GM21737 (cell line): ENCODE data around the gene PHLDA1.
A peak's percentile ranks its signal among the peaks of the same experiment; 100 is the strongest.

Source experiments
- ATAC-seq: cut with Tn5 transposase; IDR thresholded peaks from one replicate; pipeline ENCODE4 v1.9.1; 2021; ENCODE audit warnings: mild to moderate bottlenecking, moderate library complexity; ENCODE audit not compliant: unreplicated experiment

PHLDA1 gene

DNA sequence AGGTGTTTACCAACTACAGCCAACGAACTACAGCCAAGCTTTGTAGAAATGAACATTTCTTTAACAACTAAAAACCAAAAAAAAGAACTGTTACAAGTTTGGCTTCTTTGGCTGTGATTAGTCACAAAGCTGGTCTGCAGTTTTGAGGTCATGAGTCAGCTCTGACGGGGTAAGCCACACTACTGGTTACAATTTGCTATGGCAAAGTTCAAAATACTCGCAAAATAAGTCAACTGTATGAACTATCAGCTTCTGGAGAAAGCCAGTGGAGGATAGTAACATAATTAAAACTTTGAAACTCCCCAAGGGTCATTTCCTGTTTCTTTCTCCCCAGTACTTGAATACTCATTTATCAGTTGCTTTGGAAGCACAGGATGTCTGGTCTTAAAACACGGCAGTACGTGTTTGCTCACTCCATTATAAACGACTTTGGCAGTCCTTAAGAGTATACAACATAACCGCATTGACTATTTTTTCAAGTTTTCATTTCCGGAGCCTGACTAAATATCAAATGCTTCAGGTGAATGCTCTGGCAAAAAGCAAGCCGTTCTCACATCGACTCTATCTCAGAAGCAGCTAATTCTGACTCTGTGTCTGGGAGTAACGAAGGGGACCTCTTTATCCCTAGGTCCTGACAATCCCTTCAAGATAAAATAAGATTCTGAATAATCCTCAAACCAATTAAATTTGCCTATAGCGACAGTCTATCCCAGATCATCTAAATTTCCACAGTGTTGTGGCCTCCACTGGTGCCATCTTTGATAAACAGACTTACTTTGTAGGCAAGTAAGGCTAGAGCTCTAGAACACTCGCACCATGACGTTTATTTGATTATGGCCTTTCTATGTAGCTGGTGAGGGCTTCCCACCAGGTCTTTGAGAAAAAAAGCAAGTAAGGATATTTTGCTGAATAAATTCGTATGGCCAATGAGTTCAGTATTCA is 10.6 kb downstream of the PHLDA1 start:
- peak; percentile 54 for ATAC-seq

DNA sequence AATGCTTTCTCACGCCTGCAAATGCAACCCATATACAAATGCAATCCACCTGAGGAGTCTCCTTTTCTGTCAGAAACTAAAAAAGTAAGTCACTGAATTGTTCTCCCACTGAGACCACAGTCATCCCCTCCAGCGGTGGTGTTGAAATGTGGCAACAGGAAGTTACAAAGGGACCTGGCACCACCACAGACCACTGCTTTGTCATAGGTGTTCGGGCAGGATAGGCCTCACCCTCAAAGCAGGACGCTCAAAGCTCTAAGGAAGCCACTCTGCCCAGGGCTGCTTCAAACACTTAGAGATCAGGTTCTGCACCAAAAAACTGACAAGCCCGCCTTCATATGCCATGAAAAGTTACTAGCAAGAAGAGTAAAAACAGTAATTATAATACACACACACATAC is 11.3 kb downstream of the PHLDA1 start:
- peak; percentile 78 for ATAC-seq

DNA sequence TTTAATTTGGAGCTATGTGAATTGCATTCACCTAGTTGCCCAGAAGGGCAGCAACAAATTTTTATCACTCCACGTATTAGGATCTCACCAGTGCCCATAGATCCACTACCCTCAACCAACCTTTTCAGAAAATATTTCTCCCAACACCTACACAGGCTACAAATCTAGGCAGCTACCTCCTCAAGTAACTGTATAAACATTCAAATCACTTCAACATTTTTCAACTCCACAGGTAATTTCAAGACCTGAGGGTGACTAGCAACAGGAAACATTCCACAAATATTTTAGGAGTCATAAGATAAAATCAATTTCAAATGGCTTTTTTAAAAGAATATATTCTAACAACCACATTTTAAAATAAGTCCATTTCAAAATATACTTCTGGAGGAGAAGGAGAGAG is 12.9 kb downstream of the PHLDA1 start:
- no peak for ATAC-seq

DNA sequence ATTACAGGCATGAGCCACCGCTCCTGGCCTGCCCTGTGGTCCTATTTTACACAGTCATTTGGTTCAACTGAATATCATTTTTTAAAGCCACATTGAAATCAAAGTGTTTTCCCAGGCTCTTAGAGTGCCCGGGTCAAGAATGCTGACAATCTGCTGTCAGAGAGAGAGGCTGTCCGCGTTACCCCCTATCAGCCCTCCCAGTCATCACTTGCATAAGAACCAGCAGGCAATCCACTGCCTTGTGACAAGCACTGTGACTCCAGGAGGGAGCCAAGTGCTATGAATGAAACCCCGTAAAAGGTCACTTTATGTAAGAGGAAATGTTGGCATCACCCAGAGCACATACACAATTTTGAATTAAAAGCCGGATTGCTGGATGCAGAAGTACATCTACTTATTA is 13.5 kb downstream of the PHLDA1 start:
- ATAC-seq = no peak

DNA sequence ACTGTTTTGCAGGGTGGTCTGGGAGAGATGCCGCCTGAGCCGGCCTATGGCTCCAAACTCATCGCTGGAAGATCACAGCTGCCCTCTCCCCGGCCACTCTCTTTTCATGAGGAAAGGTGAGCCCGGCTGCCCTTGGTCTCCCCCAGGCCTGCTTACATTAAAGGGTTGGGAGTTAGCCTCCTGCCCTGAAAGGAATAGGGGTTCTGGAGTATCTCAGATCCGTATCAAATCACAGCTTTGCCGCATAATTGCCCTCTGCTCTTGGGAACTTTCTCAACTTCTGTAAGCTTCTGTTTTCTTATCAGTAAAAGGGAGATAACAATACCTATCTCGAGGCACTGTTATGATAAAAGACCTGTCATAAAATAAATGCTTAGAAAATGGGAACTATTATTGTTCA is 17.6 kb downstream of the PHLDA1 start:
- no peak for ATAC-seq

DNA sequence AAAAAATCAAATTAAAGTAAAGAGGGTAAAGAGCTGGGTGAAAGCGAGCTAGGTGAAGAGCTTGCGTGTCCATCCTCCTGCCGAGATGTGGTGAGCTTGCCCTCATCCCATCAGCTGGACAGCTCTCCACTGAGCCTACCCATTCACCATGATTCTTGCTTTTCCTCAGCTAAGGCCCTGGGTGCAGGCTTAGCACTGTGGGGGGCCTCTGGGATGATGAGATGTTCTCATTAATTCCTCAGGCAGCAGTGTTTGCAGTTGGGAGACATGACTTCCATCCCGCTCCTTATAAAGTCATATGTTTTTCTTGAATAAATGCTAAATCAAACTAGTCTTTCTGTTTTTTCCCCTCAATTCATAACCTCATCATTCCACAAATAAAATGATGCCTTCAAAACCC is 18.0 kb downstream of the PHLDA1 start:
- no peak for ATAC-seq

DNA sequence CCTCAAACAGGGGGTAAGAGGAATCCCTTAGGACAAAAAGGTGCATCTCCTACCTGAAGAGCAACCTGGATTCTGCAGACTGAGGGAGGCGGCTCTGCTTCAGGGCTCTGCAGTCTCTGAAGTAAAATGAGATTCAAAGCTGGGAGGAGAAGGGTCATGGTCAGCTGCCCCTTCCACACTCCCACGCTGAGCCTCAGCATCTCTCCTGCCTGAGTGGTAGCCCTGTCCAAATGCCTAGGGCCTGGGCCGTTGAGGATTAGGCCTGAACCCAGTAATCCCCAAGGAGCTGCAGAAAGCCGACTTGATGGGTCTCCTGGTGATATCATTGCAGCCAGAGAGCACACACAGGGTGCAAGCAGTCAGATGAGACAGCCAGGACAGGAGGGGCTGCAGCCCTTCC is 18.9 kb downstream of the PHLDA1 start:
- no peak for ATAC-seq

DNA sequence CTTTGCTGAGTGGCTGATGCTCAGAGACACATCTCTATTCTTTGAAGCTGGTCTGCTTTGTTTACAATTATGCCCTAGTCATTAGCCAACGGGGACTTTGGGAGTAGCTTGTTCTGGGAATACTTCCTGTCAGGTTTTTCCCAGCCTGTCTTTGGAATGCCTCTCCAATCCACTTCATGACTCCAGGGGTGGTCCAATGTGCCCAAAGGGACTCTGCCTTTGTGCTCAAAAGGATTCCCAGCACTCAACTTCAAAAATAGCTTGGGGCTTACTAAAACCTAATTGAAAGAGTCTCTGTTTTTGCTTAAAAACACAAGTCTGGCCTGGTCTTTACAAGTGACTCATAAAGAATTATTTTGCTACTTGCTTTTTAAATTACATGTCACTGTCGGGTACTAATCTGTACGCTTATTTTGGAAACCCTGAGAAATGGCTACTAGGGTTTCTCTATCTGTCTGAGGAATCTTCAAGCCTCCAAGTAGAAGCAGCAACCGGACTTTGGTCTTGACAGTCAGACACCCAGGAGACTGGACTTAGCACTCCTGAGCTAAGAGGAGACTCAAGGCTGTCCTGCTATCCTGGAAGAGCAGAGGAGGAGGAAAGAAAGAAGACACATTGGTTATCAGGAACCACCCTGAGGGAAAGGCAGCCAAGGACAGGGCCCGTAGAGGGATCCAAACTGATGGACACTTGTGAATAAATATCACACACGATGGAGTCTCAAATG is 20.7 kb downstream of the PHLDA1 start:
- no peak for ATAC-seq

DNA sequence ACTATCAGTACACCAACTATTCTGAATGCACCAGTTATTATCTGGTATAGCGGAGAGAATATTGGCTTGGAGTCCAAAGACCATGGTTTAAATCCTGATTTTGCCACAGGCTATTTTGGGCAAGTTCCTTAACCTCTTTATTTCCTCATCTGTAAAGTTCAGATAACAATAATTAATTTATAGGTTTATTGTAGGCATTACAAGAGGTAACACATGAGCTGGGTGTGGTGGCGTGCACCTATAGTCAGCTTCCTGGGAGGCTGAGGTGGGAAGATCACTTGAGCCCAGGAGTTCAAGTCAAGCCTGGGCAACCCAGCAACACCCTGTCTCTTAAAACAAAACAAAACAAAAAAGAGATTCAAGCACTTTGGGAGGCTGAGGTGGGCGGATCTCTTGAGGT is 23.1 kb downstream of the PHLDA1 start:
- ATAC-seq = no peak

DNA sequence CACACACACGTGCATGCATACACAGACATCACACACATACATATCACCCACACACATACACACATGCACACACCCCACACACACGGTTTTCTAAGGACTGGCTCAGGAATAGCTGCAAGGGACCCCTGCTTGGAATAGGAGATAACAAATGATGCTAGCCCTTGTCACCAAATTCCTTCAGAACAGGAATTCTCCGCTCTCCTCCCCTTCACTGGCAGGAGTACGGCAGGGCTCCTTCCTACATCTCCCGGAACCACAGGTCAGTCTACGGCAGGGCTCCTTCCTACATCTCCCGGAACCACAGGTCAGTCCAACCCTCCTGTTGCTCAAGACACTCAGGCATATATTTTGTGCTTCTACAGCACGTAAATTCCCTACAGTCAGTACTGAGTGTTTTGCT is 23.9 kb downstream of the PHLDA1 start:
- ATAC-seq = no peak

DNA sequence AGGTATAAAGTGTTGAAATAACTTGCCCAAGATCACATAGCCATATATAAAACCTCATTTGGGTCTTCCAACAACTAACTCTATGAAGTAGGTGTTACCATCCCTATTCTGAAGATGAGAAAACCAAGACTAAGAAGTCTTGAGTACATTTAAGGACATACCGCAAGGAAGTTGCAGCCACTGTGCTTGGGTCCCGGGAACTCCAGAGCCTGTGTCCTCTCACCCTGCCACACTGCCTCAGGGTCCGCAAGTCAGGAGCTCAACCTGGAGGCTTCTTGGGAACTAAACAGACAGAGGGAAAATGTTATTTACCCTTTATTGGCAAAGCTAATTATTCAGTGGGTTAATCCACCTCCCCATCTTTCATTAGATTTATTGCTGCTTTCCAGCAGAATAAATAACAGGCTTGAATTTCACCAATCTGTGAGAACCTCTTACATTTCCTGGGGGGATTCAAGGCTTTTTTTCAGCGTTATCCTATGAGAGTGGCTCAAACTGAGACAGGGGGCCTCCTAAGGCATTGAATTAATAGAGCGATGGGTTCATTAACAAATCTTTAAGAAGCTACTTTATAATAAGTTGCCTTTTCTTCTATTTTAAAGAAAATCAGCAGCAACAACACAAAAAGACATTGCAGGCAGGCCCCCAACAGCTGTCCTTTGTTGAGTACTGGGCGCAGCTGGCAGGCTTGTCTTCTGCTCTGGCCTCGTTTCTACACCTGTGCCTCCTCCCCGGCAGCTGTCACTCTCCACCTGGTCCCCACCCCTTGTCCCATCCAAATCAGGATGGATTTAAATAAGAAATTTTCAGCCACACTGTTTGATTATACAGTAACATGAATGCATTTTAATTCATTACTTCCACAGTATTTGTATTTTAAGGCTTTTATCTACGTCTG is 25.3 kb downstream of the PHLDA1 start:
- ATAC-seq = no peak

DNA sequence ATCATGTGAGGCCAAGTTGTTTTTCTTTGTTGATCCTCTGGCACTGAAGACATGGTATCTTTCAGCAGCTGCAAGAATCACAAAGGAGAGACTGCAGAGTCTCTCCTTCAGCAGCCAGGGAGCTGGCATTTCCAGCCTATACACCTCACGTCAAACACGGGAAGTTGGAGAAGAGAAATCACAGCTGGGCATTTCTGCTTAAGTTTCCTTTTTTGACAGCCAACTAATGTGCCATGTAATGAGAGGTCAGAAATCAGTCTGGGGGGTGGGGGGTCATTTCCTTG is 28.3 kb downstream of the PHLDA1 start:
- ATAC-seq = no peak

DNA sequence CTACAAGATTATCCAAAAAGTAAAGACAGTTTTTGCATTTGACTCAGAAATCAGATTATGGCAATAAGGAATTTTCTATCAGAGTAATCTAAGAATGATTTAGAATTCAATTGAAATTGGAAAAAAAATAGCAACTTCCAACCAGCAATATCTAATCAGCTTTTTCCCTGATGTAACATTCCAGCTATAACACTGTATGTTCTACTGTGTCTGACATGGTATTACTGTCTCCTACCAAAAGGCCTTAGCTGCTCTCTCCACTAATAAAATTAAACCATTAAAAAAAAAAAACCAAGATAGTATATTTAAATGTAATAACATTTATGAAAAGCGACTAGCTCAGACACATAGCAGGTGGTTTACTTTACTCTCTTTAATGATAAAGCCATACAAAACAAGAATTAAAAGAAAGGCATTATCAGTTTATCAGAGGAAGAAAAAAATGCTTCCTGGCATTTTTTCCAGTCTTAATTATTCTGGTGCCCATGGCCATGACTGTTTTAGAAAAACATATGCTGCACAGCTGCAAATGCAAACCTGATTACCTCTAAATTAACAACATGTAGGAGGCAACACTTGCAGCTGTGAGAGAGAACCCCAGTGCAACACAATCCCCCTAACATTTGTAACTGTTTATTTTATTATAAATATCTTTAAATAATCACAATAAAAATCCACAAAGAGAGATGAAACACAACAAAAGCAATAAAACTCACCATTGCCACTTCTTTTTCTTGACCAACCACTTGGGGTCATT is 28.8 kb downstream of the PHLDA1 start:
- ATAC-seq = no peak

DNA sequence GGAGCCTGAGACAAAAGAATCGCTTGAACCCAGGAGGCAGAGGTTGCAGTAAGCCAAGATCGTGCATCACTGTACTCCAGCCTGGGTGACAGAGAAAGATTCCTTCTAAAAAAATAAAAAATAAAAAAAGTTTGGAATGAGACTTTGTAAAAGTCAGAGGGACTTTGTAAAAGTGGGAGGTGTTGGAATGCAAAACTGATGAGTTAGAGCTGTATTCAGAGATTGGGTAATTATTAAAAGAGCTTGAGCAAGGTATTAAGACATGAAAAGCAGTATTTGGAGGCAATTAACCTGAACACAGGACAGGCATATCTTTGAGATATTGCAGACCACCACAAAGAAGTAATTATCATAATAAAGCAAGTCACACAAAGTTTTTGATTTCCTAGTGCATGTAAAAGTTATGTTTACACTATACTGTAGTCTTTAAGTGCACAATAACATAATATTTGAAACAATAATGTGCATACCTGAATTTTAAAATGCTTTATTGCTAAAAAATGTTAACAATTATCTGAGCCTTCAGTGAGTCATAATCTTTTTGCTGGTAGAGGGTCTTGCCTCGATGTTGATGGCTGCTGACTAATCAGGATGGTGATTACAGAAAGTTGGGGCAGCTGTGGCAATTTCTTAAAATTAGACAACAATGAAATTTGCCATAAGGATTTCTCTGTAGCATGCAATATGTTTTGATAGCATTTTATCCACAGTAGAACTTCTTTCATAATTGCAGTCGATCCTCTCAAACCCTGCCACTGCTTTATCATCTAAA is 33.1 kb downstream of the PHLDA1 start:
- no peak for ATAC-seq

DNA sequence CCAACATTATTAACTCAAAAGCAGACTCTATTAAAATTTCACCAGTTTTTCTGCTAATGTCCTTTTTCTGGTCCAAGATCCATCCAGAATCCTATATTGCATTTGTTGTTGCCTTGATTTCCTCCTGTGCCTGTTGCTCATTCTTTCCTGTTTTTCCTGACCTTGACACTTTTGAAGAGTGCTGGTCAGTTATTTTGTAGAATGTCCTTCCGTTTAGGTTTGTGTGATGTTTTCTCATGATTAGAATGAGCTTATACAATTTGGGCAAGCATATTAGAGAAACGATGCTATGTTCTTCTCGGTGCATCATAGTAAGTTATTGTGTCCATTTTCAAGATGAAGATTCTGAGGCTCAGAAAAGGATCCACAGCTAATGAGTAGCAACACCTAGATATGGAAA is 33.9 kb downstream of the PHLDA1 start:
- ATAC-seq = no peak

DNA sequence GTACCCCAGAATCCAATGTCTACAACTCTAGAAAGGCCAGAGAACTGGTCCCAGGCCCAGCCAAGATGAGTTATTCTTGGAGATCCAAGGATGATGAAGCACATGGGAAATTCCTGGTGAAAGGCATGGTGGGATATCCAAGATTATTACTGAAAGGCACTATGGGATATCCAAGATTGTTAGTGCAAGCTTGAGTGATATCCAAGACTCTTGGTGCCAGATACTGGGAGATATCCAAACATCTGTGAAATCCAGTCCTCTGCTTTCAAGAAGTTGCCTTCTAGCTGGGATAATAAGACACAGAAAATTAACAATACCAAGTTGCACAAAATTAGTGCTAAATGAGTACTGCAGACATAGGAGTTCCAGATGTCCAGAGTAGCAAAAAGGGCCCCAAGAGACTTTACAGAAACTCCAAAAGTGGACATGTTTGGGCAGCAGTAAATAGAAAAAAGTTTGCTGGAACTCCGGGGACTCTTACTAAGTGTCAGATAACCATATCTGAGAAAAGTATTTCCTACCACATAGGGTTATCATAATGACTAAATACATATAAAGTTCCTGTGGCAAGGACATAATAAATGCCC is 34.6 kb downstream of the PHLDA1 start:
- ATAC-seq = no peak

DNA sequence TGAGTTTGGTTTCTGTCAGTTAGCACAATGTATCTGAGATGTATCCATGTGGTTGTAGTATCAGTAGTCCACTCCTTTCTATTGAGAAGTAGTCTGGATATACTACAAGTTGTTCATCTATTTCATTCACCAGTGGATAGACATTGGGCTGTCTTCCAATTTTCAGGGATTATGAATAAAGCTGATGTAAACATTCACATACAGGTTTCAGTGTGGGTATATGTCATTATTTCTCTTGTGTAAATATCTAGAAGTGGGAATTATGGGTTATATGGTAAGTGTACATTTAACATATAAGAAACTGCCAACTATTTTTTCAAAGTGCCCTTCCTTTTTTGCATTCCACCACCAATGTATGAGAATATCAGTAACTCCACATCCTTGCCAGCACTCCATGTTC is 35.9 kb downstream of the PHLDA1 start:
- ATAC-seq = no peak

DNA sequence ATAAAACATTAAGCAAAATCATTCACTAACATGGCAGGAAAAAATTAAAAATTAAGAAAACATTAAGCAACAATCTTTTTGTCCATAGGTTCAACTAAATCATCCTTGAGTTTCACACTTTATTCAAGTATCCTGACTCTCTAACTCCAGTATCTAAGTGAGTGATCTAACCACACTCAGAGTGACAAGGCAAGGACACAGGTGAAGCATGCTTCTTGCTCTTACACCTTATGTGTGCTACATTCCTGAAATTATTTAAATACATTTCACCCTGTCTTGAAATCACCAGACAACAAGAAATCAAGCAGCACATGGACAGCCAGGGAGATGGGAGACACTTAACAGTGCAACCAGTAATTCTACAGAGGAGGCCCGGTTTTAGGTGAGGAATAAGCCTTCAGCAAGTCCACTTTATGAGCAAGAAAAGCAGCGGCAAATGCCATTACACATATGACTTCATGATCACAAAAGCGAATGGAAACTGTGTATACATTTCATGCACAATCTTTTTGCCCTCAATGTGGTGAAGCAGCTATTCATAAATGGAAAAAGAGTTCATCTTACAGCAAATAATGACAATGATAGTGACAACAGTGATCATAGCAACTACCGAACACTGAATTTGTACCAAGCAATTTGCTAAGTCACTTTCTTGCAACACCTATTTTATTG is 37.4 kb downstream of the PHLDA1 start:
- no peak for ATAC-seq

DNA sequence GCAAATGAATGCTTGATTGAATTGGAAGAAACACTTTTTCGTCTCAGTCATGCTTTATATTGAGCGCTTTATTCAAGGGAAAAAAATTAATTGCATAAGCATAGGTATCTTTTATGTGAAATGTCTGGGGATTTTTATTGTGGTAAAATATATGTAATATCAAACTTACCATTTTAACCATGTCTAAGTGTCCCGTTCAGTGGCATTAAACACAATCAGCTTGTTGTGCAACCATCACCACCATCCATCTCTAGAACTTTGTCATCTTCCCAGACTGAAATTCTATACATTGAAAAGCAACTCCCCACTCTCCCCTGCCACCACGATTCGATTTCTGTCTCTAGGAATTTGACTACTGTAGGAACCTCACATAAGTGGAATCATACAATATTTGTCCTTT is 39.8 kb downstream of the PHLDA1 start:
- ATAC-seq = no peak
